Left hindlimb (tissue), 1 donor: ENCODE results near the gene MIEF2.
"Not testable (repeated sequence)": the region's sequence is repeated elsewhere in the genome, so short reads cannot be mapped to it uniquely, and the experiment has no call there.

Source experiments
- DNase-seq: peaks from one replicate; pipeline ENCODE4 v3.0.0-alpha.2; 2018

The MIEF2 gene

DNA sequence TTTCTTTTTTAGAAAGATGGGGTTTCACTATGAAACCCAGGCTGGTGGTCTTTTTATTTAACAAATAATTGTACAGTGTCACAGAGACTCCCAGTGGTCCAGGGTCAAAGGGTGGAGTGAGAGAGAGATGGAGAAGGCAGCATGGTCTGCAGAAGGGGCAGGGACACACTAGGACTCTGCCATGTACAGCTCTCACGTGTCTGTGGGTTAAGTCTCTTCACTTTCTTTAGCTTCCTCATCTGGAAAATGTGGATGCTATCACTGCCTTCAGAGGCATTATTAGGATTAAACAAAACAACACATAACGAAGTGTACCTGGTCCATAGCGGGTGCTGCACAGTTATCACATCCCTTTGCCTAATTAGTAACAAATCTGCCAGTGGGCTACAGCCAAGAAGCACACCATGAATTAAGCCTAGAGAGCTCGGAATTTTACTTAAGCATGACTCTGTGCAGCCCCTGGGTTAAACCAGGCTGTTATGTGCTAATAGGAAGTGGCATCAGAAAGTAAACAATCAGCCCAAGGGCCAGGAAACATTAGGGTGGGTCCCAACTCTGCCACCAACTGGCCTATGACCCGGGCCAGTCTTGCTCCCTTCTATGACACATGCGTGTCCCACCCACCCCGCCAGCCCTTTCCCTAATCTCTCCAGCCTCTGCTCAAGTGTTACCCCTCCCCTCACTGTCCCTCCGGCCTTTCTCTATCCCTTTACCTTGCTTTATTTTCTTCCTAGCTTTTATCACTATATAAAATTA, 40.4 kb downstream of the MIEF2 start:
- DNase-seq = no peak

DNA sequence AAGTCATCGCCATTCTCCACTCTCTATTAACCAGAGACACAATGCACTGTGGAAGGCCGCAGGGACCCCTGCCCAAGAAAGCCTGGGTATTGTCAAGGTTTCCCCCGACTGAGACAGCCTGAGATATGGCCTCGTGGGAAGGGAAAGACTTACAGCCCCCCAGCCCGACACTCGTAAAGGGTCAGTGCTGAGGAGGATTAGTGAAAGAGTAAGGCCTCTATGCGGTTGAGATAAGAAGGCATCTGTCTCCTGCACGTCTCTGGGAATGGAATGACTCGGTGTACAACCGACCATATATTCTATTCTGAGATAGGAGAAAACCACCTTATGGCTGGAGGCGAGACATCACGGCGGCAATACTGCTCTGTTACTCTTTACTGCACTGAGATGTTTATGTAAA, 42.7 kb downstream of the MIEF2 start:
- DNase-seq = not testable (repeated sequence)

GRCh38 chr17:18309202-18309601, 48.7 kb downstream of the MIEF2 start:
- no peak for DNase-seq

GRCh38 chr17:18314059-18314730, 53.7 kb downstream of the MIEF2 start:
- DNase-seq = no peak

DNA sequence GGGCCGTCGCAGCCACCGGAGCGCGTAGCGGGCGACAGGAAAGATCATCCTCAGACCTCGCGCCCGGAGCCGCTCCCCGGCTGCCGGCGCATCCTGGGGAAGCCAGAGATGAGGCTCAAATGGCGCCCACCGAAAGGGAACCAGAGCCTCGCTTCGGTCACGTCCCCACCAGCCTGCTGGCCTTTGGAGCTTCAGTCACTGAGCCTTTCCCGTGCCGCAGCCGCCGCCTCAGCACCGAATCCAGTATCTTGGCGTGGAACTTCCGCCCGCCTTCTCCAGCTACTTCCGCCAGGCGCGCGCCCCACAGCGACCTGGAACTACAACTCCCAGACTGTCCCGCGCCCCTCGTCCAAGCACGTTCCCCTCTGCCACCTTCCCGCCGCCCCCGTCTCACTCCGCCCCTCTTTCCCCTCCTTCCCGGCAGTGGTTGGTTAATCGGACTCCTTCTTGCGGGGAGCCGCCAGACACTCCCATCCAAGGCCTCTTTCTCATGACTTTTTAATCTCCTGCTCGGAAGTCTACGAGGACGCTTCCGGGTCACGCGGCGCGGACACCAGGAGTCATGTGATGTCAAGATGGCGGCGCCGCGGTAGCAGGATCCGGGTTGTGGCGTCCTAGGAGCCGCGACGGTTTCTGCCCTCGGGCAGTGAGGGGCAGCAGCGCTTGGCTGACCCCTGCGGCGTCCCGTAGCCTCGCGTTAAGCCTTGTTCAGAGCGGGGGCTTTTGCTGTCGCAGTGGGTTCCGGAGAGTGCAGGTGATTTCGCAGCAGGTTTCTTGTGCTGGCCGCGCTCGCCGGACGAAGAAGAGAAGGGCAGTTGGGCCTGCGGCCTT, 54.5 kb downstream of the MIEF2 start, which contains the start of the genes SMCR8 and TOP3A:
SMCR8 (plus strand) TSS at position 563 of the 831 bp plus-strand sequence. CDS start 497 bp downstream, outside the sequence.
TOP3A (minus strand) TSS at position 264 of the 831 bp plus-strand sequence; CDS start at position 48, 216 bp downstream.
- peak; percentile 100 for DNase-seq

GRCh38 chr17:18315562-18315922, 55.1 kb downstream of the MIEF2 start:
- DNase-seq = no peak

GRCh38 chr17:18315961-18316360, 55.5 kb downstream of the MIEF2 start:
- no peak for DNase-seq
